Measurements from ENCODE around the gene DCUN1D3.
"Not testable (repeated sequence)": the region's sequence is repeated elsewhere in the genome, so short reads cannot be mapped to it uniquely, and the experiment has no call there.

DCUN1D3 gene

DNA sequence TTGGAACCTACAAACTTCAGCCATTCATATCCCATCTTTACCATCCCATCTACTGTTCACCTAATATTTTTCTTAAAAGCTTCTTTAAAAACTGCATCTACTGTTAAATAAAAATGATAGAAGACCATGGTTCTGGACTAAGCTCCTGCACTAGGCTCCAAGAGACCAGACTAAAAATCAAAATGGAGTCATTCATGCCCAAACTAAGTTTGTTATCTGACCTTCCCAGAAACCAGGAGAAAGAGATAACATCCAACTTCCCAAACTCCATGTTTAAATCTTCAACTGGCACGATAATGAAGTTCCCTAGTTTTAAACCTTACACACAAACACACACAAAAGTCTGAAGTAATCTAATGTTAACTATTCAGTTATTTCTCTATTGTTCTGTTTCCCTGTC lies 13.8 kb downstream of the DCUN1D3 start:
- no peak for DNase-seq

DNA sequence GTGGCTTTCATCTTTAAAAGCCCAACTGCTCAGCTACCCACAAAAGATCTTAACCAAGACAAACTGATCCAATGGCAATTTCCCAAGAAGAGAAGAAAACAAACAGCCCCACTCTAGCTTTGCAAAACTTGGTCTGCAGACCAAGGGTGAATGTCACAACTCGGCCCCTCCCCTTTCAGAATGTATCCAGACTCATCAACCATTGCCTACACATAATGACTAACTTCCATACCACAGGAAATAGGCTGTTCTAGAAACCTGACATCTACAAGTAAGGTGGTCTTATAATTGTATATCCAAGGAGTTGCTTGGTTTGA lies 16.0 kb downstream of the DCUN1D3 start:
- peak; percentile 58 for DNase-seq

DNA sequence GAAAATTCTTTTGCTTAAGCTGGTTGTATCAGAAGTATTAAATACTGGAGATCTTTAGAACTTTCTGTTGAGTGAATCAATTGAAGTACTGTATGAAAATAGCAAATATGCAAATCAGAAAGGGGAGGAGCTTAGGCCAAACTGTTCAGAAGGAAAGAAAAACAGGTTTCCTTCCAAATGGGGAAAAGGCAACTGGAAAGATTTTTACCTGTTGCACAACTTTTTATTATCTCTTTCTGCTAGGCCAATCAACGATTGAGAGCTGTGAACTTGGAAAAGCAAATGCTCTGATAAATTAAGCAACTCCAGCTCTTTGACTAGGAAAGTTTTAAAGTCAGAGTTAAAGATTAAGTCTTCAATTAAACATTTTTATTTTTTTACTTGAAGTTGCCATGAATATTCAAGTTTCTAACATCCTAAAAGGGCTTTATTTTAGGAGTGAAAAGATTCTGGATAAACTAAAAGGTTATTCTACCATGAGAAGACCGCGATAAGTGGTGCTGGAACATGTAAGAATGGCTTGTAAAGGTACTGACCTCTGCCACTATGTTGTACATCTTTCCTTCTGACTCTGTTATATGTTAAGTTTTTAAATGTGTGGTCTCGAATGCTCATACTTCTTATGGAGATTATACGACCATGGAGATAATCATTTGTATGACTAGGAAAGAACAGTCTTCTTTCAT lies 16.5 kb downstream of the DCUN1D3 start:
- no peak for DNase-seq

DNA sequence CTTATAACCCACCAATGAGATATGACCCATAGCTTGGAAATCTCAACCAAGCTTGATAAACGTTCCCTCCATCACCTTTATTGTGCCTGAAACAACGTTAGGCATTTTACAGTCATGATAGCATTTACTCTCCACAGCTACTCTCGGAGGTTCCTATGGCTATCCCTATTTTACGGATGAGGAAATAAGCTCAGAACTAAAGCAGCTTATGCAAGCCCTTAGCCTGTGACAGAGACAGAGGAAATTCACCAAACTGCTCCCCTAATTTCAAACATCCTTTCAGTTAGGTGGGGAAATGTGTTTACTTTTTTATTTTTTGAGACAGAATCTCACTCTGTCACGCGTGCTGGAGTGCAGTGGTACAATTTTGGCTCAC lies 18.7 kb downstream of the DCUN1D3 start:
- DNase-seq: no peak

DNA sequence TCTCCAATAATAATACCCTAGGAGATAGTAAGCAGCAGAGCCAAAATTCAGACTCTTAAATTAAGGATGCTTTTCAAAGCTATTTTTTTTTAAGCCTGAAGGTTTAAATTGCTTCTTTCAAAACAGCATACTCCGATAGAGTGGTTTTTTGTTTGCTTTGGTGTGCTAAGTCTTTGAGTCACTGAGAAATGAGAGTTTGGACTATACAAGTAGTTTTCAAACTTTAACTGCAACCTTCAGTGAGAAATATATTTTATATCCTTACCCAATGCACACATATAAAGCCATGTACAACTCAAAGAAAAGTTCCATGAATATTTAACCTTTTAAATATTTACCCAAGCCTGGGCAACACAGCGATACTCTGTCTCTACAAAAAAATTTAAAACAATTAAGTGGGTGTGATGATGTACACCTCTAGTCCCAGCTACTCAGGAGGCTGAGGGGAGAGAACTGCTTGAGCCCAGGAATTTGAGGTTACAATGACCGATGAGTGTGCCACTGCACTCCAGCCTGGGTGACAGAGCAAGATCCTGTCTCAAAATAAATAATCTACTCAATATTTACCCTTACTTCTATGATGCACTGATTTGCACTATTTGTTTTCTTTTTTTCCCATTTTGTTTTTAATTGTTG lies 19.2 kb downstream of the DCUN1D3 start:
- no peak for DNase-seq

DNA sequence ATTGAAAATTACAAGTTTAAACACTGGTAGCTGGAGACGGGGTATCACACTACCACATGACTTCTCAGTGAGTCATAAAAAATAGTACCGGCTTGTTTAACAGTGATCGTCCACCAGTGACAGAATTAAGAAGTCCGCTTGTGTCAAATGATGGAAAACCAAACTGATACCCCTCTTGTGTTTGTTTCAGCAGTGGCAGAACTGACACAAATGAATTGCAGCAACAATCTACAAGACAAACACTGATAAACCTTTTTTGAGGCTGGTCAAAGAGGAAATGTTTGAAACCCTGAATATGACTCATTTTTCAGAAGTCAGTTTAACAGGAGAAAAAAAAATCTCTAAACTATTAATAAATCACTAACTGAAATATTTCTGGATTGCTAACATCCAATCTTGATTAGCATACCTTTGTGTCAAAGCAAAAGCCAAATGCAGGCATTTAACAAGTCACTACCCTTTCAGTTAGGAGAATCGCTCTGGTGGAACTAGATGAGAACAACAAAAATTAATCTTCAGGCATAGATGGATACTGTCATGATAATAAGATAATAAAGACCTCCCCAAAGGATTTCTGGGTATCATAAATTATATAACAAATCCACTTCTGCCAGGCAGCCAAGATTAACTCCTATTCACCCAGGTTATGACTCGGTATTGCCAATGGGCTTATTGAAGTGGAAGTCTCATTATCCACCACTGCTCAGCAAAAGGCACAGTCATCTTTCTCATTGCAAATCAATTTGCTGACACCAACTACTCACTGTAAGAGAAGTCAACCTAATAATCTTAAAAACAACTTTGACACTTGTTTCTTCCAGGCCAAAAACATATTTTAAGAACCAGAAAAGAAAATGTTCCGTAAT lies 20.8 kb downstream of the DCUN1D3 start:
- DNase-seq: no peak

DNA sequence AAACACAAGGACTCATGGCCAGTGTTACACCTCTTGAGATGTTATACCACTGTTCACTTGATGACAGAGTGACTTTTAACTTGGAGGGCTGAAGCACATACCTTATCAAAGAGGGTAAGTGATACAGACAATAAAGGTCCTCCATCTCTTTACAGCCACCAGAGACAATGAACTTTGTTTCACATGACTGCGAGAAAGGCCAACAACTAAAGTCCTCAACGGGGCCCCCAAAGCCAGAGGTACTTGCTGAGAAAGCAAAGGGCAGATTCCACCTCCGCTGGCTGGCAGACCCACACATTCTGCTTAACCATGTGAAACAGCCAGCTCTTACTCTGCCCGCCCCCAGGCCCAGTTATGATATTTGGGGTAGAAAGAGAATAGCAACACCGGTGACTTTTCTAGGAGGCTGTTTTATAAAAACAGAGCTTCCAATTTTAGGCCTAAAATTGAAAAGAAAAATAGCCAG lies 21.4 kb downstream of the DCUN1D3 start:
- DNase-seq: peak; percentile 5

DNA sequence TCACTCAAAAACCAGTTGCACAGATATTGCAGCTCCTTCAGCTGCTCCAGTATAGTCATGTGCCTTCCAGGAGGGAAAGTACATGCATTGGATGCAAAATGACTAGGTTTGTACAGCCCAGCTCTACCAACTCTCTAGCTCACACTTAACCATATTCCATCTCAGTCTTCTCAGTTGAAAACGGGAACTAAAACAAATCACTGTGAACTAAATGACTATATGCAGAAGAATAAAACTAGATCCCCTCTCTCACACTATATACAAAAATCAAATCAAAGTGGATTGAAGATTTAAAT lies 24.9 kb downstream of the DCUN1D3 start:
- DNase-seq: no peak

DNA sequence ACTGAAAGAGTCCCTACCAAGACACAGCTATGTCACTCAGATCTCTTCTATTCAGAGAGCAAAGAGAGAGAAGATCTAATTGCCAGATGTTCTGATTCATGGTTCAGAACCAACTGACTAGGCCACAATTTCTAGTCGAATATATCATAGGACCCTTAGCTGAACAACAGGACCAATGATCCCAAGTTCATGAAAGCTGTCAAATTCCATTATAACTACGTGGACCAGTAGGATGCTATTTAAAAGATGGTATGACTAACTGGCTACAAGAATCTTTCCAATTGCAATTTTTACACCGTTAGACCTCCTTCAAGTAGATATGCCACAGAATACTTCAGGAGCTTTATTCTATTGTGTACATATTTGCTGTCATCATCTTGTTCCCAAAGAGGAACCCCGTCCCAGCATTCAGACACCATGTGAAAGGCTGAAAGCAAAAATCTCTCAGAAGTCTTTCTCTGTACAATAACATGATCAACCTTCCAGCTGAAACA lies 26.0 kb downstream of the DCUN1D3 start:
- no peak for DNase-seq

DNA sequence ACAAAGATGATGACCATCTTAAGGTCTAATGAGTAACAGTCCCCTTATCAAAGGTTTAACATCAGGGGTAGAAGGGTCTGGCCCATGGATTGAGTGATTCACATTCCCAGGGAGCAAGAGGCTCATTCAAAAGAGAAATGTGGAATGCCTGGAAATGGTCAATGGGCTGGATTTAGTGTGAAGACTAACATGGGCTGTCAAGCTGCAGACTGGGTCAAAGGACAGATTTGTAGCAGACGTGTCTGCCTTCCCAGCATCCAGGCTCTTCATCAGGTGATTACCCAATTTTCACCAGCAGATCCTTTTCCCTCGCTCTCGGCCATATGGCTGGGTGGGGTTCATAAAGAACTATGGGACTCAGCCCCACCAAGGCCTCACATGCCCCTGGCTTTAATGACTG lies 26.8 kb downstream of the DCUN1D3 start:
- no peak for DNase-seq

DNA sequence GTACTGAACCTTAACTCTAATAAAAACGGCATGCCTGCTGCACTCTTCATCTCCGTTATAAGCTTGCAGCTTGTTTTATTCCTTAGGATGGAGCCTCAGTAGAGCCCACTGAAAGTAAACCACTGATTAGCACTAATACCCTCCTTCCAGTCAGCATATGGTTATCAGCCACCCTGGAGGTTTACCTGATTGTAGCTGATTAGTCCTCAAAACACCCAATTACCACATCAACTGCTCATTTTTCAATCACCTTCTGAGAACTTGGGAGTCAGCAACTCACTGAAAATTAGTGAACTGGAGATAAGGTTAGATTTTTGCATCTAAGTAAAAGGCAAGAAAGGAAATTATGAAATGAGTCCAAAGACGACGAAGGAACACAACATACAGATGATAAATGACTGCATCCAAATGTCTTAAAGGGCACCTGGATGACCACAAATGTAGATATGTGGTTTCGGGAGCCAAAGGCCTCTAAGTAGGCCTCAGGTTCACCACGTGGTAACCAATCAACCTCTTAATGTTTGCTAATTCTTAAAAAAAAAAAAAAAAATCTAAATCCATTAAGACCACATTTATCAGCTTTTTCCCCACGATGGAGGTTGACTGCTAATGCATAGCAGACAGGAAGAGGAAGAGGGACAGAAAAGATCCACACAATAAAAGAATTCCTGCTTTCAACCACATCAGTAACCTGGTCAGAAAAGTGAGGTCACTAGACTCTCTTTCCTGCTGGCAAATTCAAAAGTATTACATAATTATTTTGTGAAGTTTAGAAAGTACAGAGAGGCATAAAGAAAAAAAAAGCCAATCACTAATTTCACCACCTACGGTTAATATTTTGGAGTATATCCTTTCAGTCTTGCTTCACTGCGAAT lies 28.0 kb downstream of the DCUN1D3 start:
- DNase-seq: no peak

DNA sequence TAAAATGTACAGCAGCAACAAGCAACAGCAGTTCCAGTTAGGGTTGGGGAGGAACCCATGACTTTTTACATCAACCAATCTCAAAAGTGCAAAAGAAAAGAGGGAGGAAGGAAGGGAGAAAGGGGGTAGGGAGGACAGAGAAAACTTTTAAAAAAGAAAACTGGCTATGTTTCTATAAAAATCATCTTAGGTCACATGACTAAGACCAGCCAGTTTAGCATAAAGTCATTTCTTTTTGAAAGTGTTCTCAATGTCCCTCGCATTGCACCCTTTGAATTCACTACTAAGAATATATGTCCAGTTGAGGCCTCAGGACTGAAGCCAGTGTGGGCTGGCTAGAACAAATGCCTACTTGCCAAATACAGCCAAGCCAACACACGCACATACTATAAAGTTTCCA lies 28.9 kb downstream of the DCUN1D3 start:
- no peak for DNase-seq

DNA sequence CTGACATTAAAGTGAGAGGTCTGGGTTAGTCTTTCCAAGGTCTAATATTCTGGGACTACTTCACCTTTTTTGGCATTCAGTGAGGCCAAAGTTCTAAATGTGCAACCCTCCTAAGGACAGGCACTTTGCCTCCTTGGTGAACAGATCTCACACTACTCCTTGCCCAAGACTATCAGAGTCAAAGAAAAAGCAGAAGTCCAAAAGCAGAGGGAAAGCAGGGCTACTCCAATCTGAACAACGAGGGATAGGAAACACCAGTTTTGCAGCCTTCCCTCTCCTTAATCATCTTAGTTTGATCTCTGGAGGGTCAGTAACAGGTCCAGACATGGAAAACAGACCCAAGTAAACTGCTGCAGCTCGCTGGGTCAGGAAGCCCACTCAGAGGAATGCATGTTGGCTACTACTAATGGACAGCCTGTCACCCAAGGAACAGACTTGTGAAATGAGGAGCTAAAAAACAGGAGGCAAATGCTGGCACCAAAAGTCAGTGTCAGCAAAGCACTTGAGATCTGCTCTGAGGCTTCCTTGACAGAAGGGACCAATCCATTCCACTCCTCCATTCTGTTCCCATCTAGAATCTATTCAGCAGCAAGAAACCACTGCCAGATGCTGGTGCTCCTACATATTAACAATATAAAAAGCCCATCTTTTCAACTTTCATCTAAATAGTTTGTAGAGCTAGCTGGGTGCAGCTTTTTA lies 29.9 kb downstream of the DCUN1D3 start:
- DNase-seq: no peak

DNA sequence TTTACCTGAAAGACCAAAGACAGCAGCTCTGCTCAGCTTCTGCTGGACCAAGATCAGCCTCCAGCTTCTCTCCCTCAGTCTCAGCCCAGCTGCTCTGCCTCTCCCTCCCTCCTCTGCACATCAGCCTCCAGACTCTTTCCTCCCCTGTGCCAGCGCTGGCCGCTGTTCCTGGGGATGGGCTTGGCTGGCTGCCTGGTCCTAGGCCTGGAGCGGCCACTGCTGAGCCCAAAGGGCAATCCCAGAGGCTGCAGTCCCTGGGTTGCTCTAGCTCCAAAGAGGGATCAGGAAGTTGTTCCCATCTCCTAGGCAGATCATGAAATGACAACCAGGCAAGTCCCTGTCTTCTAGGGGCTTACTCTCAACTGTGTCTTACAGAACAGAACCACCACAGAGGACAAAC lies 31.3 kb downstream of the DCUN1D3 start:
- DNase-seq: no peak

DNA sequence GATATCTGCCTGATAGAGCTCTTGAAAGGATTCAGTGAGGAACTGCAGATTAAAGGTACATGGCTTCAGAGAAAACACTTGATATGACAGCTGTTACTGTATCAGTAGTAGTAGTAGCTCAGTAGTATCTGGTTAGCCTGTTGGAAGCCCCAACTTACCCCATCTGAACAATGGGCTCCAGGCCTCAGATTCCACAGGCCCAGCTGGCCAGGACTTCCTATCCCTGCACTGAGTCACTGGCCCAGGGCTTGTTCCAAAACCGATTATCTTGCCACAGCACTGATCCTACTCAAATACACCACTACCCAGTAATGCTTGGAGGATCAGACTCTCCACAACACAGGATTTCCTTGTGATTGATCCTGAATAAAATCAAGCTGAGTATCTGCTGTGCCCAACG lies 32.6 kb downstream of the DCUN1D3 start:
- no peak for DNase-seq

DNA sequence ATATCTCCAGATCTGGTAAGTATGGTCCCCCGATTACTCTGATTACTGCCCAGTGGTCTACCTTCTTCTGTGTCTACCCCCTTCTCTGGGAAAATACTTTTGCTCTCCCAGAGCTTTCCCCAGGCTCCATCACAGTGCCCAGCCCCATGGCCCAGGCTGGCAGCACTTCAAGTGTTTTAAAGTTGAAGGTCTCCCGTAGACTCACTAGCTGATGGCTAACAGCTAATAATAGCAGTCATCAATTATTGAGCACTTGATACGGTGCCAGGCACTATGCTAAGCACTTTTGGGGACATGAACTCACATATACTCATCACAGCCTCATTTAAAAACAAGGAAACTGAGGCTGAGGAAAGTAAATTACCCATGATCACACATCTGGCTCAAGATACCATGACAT lies 33.4 kb downstream of the DCUN1D3 start:
- no peak for DNase-seq

DNA sequence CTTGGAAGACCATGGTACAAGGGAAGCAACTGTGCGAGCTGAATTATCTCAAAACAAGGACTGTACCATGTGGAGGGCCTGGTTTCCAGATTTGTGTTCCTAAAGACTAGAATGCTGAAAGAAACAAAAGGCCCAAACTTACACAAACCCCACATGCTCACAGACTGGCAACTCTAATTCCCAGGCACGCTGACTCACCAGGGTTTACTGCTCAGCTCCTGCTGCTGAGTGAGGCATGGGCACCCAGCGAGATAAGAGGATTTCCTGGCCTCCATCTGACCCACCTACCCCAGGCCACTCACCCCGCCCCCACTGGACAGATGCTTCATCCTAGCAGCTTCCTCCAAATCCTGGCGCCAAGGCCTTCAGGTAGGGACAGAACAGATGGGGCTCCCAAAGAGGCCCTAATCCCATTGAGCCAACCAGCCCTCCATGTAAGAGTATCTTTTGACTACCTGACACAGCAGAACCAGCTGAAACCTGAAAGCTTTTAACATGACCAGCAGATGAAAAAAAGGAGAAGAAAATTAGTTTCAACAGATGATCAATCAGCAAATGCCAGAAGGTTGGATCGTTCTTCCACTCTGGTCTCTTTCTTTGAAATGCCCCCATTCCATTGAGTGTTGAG lies 33.9 kb downstream of the DCUN1D3 start:
- peak; percentile 18 for DNase-seq

DNA sequence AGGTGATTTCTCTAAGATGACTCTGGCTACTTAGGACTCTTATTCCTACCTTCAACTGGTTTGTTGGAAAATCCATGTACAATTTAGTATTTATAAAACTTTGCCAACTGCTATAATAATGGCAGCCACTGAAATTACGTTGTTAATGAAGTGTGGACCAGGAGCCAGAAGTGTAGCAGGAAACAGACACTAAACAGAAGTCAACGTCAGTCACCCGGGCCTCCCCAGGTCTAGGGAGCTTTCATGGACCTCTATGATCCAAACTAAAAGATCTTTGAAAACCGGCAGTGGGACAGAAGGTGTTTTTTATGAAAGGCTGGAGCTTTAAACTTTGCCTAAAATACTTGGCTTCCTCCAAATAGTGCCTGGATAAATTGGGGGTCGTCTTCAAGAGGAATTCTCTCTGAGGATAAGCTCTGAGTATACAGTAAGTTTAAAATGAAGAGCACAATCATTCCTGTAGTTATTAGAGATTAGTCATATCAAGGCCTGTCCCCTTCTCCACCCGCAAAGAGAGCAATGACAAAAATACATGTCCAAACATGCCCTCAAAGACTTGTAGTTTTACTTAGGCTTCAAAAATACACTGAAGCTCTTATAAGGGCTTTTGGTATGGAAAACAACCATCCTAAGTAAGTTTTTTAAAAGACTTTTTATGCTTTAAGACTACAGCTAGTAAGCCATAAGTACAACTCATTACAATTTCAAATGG lies 34.6 kb downstream of the DCUN1D3 start:
- DNase-seq: no peak

DNA sequence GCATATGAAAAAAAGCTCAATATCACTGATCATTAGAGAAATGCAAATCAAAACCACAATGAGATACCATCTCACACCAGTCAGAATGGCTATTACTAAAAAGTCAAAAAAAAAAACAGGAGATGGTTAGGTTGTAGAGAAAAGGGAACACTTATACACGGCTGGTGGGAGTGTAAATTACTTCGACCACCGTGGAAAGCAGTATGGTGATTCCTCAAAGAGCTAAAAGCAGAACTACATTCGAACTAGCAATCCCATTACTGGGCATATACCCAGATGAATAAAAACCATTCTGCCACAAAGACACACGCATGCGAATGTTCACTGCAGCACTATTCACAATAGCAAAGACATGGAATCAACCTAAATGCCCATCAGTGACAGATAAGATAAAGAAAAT lies 35.8 kb downstream of the DCUN1D3 start:
- DNase-seq: not testable (repeated sequence)

DNA sequence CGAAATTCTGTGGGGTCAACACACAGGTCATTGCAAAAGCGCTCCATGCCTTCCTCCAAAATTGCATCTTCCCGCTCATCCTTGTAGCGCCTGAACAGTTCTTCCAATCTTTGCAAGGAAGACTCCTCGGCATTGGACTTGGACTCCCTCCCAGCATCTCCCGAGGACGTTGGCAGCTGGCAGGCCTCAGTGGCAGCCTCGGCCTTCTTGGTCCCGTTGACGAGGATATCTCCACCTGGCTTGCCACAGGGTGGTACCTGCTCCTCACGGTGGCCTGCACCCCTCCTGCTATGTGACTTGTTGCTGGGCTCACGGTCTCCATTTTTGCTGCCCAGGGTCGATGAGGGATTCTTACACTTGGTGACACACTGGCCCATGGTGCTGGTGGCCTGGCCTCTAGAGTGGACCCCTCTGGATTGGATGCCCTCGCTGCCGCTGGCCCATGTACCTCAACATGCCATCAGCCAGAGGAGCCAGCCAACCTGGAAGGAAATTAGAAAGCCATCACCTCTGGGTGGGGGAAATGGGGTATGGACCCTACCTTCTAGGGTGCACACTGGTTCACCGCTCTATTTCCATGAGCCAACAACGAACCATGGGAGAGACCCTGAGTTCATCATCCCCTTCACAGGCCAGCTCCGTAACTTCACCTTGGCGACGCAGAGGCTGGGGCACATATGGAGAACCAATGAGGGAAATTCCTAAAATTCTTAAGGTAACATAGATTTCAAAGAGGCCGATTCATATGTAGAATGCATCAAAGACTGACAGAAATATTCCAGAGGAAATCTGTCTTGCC lies 37.8 kb downstream of the DCUN1D3 start:
- no peak for DNase-seq

Data from activated CD4-positive, alpha-beta T cell treated with anti-CD3 and anti-CD28 coated beads for 48 hours (primary cell).